HCT116 (cell line): ENCODE data around the gene OSBPL10. TPM values are rescaled to one million over a fixed set of nuclear protein-coding genes. Genes with fewer than 3 reads are reported as not detected.
A peak's percentile ranks its signal among the peaks of the same experiment; 100 is the strongest.

ENCODE experiments used
- ATAC-seq: fragments of 200-7000 bp; cut with Tn5 transposase; 2 replicates; pipeline ENCODE4 v1.9.1; 2020; ENCODE audit warnings: mild to moderate bottlenecking, moderate library complexity
- BruUV-seq: library from RNA; stranded (reverse); fragments of 400-500 nt; replicated peaks from 2 replicates; lab custom pipeline; 2021; lab: Mats Ljungman, UMichigan
- CTCF ChIA-PET: fragments of 300-600 bp; sonication (Branson Sonifier 250); formaldehyde crosslinking; loops from one replicate; lab custom pipeline; 2021; ENCODE audit warnings: antibody characterized with exemption; lab: Charles Lee
- POLR2A ChIA-PET: fragments of 300-600, 350-600 bp; sonication (Branson Sonifier 250); formaldehyde crosslinking; loops from one replicate; lab custom pipeline; 2021; ENCODE audit warnings: antibody characterized with exemption; lab: Charles Lee
- RAD21 ChIA-PET, 2 experiments: fragments of 300-600 bp; sonication (Branson Sonifier 250); formaldehyde crosslinking; loops; one replicate each; lab custom pipeline; 2023; ENCODE audit warnings: low total read pairs in 2 of 2; ENCODE audit not compliant: uncharacterized antibody in 2 of 2, unreplicated experiment in 2 of 2, low non-redundant PET in 1 of 2; lab: Charles Lee
- DNase-seq: peaks from one replicate; pipeline ENCODE4 v3.0.0-alpha.2; 2010; ENCODE audit warnings: low read depth, low spot score
- H2AFZ ChIP-seq: fragments of 200-600 bp; shearing (Covaris generic), sonication (generic); 2 replicates; pipeline ENCODE4 v1.6.1; 2017; ENCODE audit warnings: low read depth, mixed run types, mixed read lengths, antibody characterized with exemption, low read length; ENCODE audit not compliant: poor library complexity, severe bottlenecking
- H3K27ac ChIP-seq: 2 replicates; pipeline ENCODE4 v1.5.1; 2012; ENCODE audit warnings: low read depth, low read length
- H3K27me3 ChIP-seq: fragments of 200-600 bp; sonication (generic); 2 replicates; pipeline ENCODE4 v1.6.1; 2016; ENCODE audit warnings: mixed run types, low read length, mixed read lengths; ENCODE audit not compliant: insufficient read depth
- H3K36me3 ChIP-seq, 2 experiments: fragments of 200-500 bp in 1 of 2; fragments of 200-600 bp in 1 of 2; sonication (Bioruptor generic) in 1 of 2; sonication (generic) in 1 of 2; 2 replicates each; pipeline versions ENCODE4 v1.5.1 to v1.6.1; 2014 to 2016; ENCODE audit warnings: low read length in 2 of 2, inconsistent platforms in 1 of 2, mixed read lengths in 1 of 2, mixed run types in 1 of 2; ENCODE audit not compliant: insufficient read depth in 2 of 2, control insufficient read depth in 1 of 2
- H3K4me1 ChIP-seq, 2 experiments: fragments of 200-600 bp in 1 of 2; sonication (generic) in 1 of 2; 2 replicates each; pipeline versions ENCODE4 v1.5.1 to v1.6.1; 2012 to 2017; ENCODE audit warnings: low read length in 2 of 2, inconsistent platforms in 1 of 2, mild to moderate bottlenecking in 1 of 2, mixed read lengths in 1 of 2, mixed run types in 1 of 2, moderate library complexity in 1 of 2; ENCODE audit not compliant: insufficient read depth in 2 of 2, control insufficient read depth in 1 of 2
- H3K4me2 ChIP-seq: fragments of 200-600 bp; sonication (generic); 2 replicates; pipeline ENCODE4 v1.6.1; 2017; ENCODE audit warnings: mixed run types, low read length, mixed read lengths
- H3K4me3 ChIP-seq, 2 experiments: fragments of 200-600 bp in 1 of 2; sonication (generic) in 1 of 2; replicated peaks in 1 of 2; 2 replicates each; pipeline ENCODE4 v1.5.1; 2011 to 2016; ENCODE audit warnings: low read length in 2 of 2, control low read depth in 1 of 2, low read depth in 1 of 2, mild to moderate bottlenecking in 1 of 2, mixed read lengths in 1 of 2, mixed run types in 1 of 2
- H3K79me2 ChIP-seq: fragments of 200-600 bp; sonication (generic); 2 replicates; pipeline ENCODE4 v1.6.1; 2017; ENCODE audit warnings: mild to moderate bottlenecking, mixed run types, low read length, moderate library complexity, mixed read lengths; ENCODE audit not compliant: insufficient read depth
- H3K9ac ChIP-seq: fragments of 200-600 bp; sonication (generic); 2 replicates; pipeline ENCODE4 v1.6.1; 2016; ENCODE audit warnings: low read length, mixed read lengths
- H3K9me2 ChIP-seq: fragments of 200-600 bp; sonication (generic), shearing (Covaris generic); 2 replicates; pipeline ENCODE4 v1.6.1; 2017; ENCODE audit warnings: mixed run types, mild to moderate bottlenecking, moderate library complexity; ENCODE audit not compliant: insufficient read depth
- H3K9me3 ChIP-seq, 2 experiments: fragments of 200-500 bp in 1 of 2; fragments of 200-600 bp in 1 of 2; sonication (Bioruptor generic) in 1 of 2; sonication (generic) in 1 of 2; 2 replicates each; pipeline ENCODE4 v1.6.1; 2014 to 2017; ENCODE audit warnings: low read length in 2 of 2, mixed read lengths in 2 of 2, inconsistent platforms in 1 of 2, low read depth in 1 of 2, mild to moderate bottlenecking in 1 of 2, mixed run types in 1 of 2, moderate library complexity in 1 of 2; ENCODE audit not compliant: control insufficient read depth in 1 of 2, insufficient read depth in 1 of 2
- H4K20me1 ChIP-seq: fragments of 200-600 bp; sonication (generic), shearing (Covaris generic); 2 replicates; pipeline ENCODE4 v1.6.1; 2017; ENCODE audit warnings: mixed run types, mild to moderate bottlenecking, moderate library complexity; ENCODE audit not compliant: insufficient read depth
- CBX3 ChIP-seq: IDR thresholded peaks from 2 replicates; pipeline ENCODE4 v1.6.1; 2012; ENCODE audit warnings: low read depth
- CEBPB ChIP-seq: IDR thresholded peaks from 2 replicates; pipeline ENCODE4 v1.6.1; 2012; ENCODE audit warnings: low read depth
- ELF1 ChIP-seq: IDR thresholded peaks from 2 replicates; pipeline ENCODE4 v1.6.1; 2012; ENCODE audit warnings: low read depth, borderline replicate concordance
- EZH2 ChIP-seq: fragments of 200-600 bp; sonication (generic); IDR thresholded peaks from 2 replicates; pipeline ENCODE4 v1.6.1; 2017; ENCODE audit warnings: antibody characterized with exemption, mixed run types
- EZH2phosphoT487 ChIP-seq: fragments of 200-600 bp; IDR thresholded peaks from 2 replicates; pipeline ENCODE4 v1.6.1; 2018; ENCODE audit warnings: antibody characterized with exemption, borderline replicate concordance
- FOSL1 ChIP-seq: IDR thresholded peaks from 2 replicates; pipeline ENCODE4 v1.6.1; 2012; ENCODE audit warnings: low read depth
- JUND ChIP-seq: IDR thresholded peaks from 2 replicates; pipeline ENCODE4 v1.6.1; 2012
- RAD21 ChIP-seq: IDR thresholded peaks from 2 replicates; pipeline ENCODE4 v1.6.1; 2012; ENCODE audit warnings: low read depth, mild to moderate bottlenecking
- TCF7L2 ChIP-seq: IDR thresholded peaks from 2 replicates; pipeline ENCODE4 v1.7.0; 2011; ENCODE audit warnings: borderline replicate concordance, inconsistent platforms; ENCODE audit not compliant: insufficient read depth, insufficient read length; ENCODE audit errors: extremely low read depth
- ZNF274 ChIP-seq: fragments of 200-500 bp; sonication (Bioruptor generic); IDR thresholded peaks from 2 replicates; pipeline ENCODE4 v1.6.1; 2014; ENCODE audit warnings: mild to moderate bottlenecking, low read depth, low read length, inconsistent platforms
- intact Hi-C: fragments of 100-400 bp; cut with micrococcal nuclease; formaldehyde crosslinking; loops from 2 replicates; pipeline ENCODE4 v1.10.0; 2022
- total RNA-seq: library from RNA; stranded (reverse); gene quantifications from one replicate; pipeline ENCODE4 v1.2.1, GENCODE V29; 2021; ENCODE audit not compliant: unreplicated experiment
- TF ChIP-seq, protein P1 (sequence below), 3 experiments: fragments of 200-600 bp in 1 of 3; sonication (generic) in 1 of 3; IDR thresholded peaks in 2 of 3; conservative IDR thresholded peaks in 1 of 3; 2 replicates each; pipeline ENCODE4 v1.5.1; 2012 to 2017; ENCODE audit warnings: low read depth in 2 of 3, low read length in 2 of 3, antibody characterized with exemption in 1 of 3, borderline replicate concordance in 1 of 3, control low read depth in 1 of 3, mild to moderate bottlenecking in 1 of 3, mixed read lengths in 1 of 3, mixed run types in 1 of 3, moderate library complexity in 1 of 3; ENCODE audit not compliant: insufficient read depth in 1 of 3
- TF ChIP-seq, protein P2 (sequence below): IDR thresholded peaks from 2 replicates; pipeline ENCODE4 v1.6.1; 2012; ENCODE audit warnings: low read depth

Gene OSBPL10
- total RNA-seq, 1 experiment from 2014 or later, result 25.8 TPM

DNA sequence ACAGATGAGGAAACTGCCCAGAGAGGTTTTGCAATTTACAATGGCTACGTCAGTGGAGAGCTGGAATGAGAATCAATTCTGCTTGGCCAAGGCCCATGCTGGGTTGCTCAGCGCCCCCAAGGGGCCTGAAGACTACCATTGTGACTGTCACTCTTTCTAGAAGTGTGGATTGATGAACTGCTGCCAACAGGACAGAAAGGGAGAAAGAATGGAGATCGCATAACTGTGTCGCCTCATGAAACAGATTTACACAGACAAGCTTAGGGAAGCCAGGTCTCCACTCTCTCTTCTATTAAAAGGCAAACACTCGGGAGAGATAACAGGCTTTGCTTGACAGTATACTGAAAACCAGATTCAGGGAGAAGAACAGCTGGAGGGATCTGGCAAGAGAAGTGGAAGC lies 288.3 kb downstream of the OSBPL10 start:
- BruUV-seq, result no TSS peak
- no peak overlapping the region for H3K4me3 ChIP-seq
- H3K36me3 ChIP-seq, result no peaks in the 10 kb centered on the region
- no peak overlapping the region for H2AFZ ChIP-seq
- H3K79me2 ChIP-seq, result no peaks in the 10 kb centered on the region
- RAD21 ChIA-PET, result no interaction called here
- intact Hi-C loops, result no loop called here
- H3K4me2 ChIP-seq, result no peak overlapping the region
- DNase-seq, result no peak
- ATAC-seq, result no peak
- H4K20me1 ChIP-seq, result no peaks in the 10 kb centered on the region
- CTCF ChIA-PET, result no interaction called here
- POLR2A ChIA-PET, result no interaction called here
- H3K9me2 ChIP-seq, result no peaks in the 10 kb centered on the region
- H3K9me3 ChIP-seq, result no peaks in the 10 kb centered on the region
- TF ChIP-seq CEBPB, result no peak
- TF ChIP-seq CBX3, result no peak
- no peak for TF ChIP-seq TCF7L2
- TF ChIP-seq ZNF274, result no peak
- no peak for TF ChIP-seq ELF1
- no peak for TF ChIP-seq EZH2
- peak; percentile 36 for TF ChIP-seq RAD21
- no peak for TF ChIP-seq JUND
- TF ChIP-seq, protein P1, sequence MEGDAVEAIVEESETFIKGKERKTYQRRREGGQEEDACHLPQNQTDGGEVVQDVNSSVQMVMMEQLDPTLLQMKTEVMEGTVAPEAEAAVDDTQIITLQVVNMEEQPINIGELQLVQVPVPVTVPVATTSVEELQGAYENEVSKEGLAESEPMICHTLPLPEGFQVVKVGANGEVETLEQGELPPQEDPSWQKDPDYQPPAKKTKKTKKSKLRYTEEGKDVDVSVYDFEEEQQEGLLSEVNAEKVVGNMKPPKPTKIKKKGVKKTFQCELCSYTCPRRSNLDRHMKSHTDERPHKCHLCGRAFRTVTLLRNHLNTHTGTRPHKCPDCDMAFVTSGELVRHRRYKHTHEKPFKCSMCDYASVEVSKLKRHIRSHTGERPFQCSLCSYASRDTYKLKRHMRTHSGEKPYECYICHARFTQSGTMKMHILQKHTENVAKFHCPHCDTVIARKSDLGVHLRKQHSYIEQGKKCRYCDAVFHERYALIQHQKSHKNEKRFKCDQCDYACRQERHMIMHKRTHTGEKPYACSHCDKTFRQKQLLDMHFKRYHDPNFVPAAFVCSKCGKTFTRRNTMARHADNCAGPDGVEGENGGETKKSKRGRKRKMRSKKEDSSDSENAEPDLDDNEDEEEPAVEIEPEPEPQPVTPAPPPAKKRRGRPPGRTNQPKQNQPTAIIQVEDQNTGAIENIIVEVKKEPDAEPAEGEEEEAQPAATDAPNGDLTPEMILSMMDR (IDR thresholded peaks at IDR 0.05 in 2 of 3, conservative IDR thresholded peaks at IDR 0.05 in 1 of 3; ENCODE audit: borderline replicate concordance in 1 of 3, insufficient read depth in 1 of 3, low read depth in 2 of 3, low read length in 2 of 3), result peak in 1 of 3 experiments; percentile 22; a peak in 1 of 6 replicates
- no peak for TF ChIP-seq FOSL1
- TF ChIP-seq, protein P2, sequence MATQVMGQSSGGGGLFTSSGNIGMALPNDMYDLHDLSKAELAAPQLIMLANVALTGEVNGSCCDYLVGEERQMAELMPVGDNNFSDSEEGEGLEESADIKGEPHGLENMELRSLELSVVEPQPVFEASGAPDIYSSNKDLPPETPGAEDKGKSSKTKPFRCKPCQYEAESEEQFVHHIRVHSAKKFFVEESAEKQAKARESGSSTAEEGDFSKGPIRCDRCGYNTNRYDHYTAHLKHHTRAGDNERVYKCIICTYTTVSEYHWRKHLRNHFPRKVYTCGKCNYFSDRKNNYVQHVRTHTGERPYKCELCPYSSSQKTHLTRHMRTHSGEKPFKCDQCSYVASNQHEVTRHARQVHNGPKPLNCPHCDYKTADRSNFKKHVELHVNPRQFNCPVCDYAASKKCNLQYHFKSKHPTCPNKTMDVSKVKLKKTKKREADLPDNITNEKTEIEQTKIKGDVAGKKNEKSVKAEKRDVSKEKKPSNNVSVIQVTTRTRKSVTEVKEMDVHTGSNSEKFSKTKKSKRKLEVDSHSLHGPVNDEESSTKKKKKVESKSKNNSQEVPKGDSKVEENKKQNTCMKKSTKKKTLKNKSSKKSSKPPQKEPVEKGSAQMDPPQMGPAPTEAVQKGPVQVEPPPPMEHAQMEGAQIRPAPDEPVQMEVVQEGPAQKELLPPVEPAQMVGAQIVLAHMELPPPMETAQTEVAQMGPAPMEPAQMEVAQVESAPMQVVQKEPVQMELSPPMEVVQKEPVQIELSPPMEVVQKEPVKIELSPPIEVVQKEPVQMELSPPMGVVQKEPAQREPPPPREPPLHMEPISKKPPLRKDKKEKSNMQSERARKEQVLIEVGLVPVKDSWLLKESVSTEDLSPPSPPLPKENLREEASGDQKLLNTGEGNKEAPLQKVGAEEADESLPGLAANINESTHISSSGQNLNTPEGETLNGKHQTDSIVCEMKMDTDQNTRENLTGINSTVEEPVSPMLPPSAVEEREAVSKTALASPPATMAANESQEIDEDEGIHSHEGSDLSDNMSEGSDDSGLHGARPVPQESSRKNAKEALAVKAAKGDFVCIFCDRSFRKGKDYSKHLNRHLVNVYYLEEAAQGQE, result no peak
- TF ChIP-seq EZH2phosphoT487, result no peak
- H3K4me1 ChIP-seq, result peaks cover 0 to 3% of the 10 kb centered on the region in 2 experiments; a peak in 1 of 4 replicates
- no peak overlapping the region for H3K27ac ChIP-seq
- H3K27me3 ChIP-seq, result no peaks in the 10 kb centered on the region
- no peak overlapping the region for H3K9ac ChIP-seq
